Stimulated activated naive B cell treated with anti-CD40 and anti-IgM and Interleukin-4, amounts not matched to agents 10 μg/mL and 1 μg/mL and 100 μg/mL, for 72 hours (primary cell): Measurements from ENCODE around the gene BCL2L14.
"Not testable (repeated sequence)": the region's sequence is repeated elsewhere in the genome, so short reads cannot be mapped to it uniquely, and the experiment has no call there.

Experiments used
- ATAC-seq, 2 donors: fragments of 150-1000 bp; cut with Tn5 transposase; replicated peaks; 2 replicates each; pipeline ENCODE4 v1.10.0; 2021; ENCODE audit warnings: moderate library complexity in 1 of 2
- DNase-seq: peaks from one replicate; pipeline ENCODE4 v3.0.0; 2021
- H3K27ac Mint-ChIP-seq: one replicate; pipeline ENCODE4 v1.8.0; 2022; ENCODE audit warnings: mild to moderate bottlenecking, mixed read lengths
- H3K27me3 Mint-ChIP-seq, 2 donors: one replicate each; pipeline ENCODE4 v1.8.0; 2022; ENCODE audit warnings: mixed read lengths in 2 of 2
- H3K36me3 Mint-ChIP-seq, 2 donors: one replicate each; pipeline ENCODE4 v1.8.0; 2022; ENCODE audit warnings: mixed read lengths in 2 of 2, mild to moderate bottlenecking in 1 of 2
- H3K4me1 Mint-ChIP-seq, 2 donors: one replicate each; pipeline ENCODE4 v1.8.0; 2022; ENCODE audit warnings: mixed read lengths in 2 of 2, mild to moderate bottlenecking in 1 of 2
- H3K4me3 Mint-ChIP-seq, 2 donors: one replicate each; pipeline ENCODE4 v1.8.0; 2022; ENCODE audit warnings: mild to moderate bottlenecking in 2 of 2, mixed read lengths in 2 of 2, moderate library complexity in 1 of 2
- H3K9me3 Mint-ChIP-seq, 2 donors: one replicate each; pipeline ENCODE4 v1.8.0; 2022; ENCODE audit warnings: mixed read lengths in 2 of 2, mild to moderate bottlenecking in 1 of 2

The BCL2L14 gene

GRCh38 chr12:12144531-12144930 is 73.8 kb downstream of the BCL2L14 start:
- not testable (repeated sequence) for H3K36me3 Mint-ChIP-seq, H3K27ac Mint-ChIP-seq, H3K4me1 Mint-ChIP-seq, ATAC-seq, H3K9me3 Mint-ChIP-seq, H3K27me3 Mint-ChIP-seq, H3K4me3 Mint-ChIP-seq, DNase-seq

DNA sequence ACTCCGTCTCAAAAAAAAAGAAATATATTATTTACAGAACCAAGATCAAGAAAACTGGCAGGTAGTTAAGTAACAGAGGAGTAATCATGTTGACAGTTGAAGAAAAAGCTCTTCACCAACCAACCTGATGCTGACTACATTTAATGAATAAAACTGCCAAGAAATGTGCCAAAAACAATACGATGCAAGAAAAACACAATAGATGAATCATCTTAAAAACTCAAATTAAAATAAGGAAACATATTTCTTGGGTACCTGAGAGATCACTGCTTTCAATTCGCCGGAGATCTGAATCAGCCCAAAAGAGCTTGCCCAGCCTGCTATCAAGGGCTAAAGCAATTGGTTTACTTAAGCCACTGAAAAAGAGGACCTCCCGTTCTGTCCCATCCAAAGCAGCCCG is 76.4 kb downstream of the BCL2L14 start:
- H3K27ac Mint-ChIP-seq = no peak overlapping the region
- ATAC-seq = no peak
- no peaks in the 10 kb centered on the region for H3K4me1 Mint-ChIP-seq
- no peak overlapping the region for H3K4me3 Mint-ChIP-seq
- peaks cover 0 to under 1% of the 10 kb centered on the region in 2 donors for H3K9me3 Mint-ChIP-seq
- no peaks in the 10 kb centered on the region for H3K27me3 Mint-ChIP-seq
- H3K36me3 Mint-ChIP-seq = peaks cover 0 to 2% of the 10 kb centered on the region in 2 donors
- DNase-seq = no peak
